PFSK-1 (cell line): ENCODE data around the gene ACTR10.

Experiments
- POLR2AphosphoS5 ChIP-seq: IDR thresholded peaks from 2 replicates; pipeline ENCODE4 v1.6.1; 2012; ENCODE audit warnings: low read depth, mild to moderate bottlenecking, control low read depth, low read length, moderate library complexity
- SIN3A ChIP-seq: IDR thresholded peaks from 2 replicates; pipeline ENCODE4 v1.6.1; 2012; ENCODE audit warnings: mild to moderate bottlenecking, low read length, moderate library complexity, borderline replicate concordance; ENCODE audit not compliant: insufficient read depth
- TF ChIP-seq, protein P1 (sequence below), 2 experiments: IDR thresholded peaks; 2 replicates each; pipeline versions ENCODE4 v1.6.1 to v1.8.0; 2011 to 2012; ENCODE audit warnings: low read depth in 2 of 2, low read length in 2 of 2, control low read depth in 1 of 2, inconsistent platforms in 1 of 2, mild to moderate bottlenecking in 1 of 2, moderate library complexity in 1 of 2; ENCODE audit not compliant: insufficient read depth in 1 of 2

DNA sequence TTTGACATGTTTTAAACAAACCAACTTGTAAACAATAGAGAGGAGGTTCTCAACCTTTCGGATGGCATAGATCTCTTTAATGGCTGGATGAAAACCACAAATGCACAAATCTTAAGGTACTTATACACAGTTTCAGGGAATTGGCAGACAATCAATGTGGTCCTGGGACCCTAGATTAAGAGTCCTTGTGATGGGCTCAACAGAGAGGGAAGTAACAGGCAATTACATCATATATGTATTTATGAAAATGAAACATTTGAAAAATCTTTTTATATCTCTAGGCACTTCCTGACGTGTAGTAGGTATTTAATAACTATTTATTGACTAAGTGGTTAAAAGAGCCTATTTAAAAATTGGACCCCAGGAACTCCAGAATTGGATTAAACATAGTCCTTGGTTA lies 897 bp downstream of the ACTR10 start:
- no peak for TF ChIP-seq POLR2AphosphoS5
- TF ChIP-seq, protein P1, sequence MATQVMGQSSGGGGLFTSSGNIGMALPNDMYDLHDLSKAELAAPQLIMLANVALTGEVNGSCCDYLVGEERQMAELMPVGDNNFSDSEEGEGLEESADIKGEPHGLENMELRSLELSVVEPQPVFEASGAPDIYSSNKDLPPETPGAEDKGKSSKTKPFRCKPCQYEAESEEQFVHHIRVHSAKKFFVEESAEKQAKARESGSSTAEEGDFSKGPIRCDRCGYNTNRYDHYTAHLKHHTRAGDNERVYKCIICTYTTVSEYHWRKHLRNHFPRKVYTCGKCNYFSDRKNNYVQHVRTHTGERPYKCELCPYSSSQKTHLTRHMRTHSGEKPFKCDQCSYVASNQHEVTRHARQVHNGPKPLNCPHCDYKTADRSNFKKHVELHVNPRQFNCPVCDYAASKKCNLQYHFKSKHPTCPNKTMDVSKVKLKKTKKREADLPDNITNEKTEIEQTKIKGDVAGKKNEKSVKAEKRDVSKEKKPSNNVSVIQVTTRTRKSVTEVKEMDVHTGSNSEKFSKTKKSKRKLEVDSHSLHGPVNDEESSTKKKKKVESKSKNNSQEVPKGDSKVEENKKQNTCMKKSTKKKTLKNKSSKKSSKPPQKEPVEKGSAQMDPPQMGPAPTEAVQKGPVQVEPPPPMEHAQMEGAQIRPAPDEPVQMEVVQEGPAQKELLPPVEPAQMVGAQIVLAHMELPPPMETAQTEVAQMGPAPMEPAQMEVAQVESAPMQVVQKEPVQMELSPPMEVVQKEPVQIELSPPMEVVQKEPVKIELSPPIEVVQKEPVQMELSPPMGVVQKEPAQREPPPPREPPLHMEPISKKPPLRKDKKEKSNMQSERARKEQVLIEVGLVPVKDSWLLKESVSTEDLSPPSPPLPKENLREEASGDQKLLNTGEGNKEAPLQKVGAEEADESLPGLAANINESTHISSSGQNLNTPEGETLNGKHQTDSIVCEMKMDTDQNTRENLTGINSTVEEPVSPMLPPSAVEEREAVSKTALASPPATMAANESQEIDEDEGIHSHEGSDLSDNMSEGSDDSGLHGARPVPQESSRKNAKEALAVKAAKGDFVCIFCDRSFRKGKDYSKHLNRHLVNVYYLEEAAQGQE (IDR thresholded peaks at IDR 0.05; ENCODE audit: insufficient read depth in 1 of 2, low read depth in 2 of 2, low read length in 2 of 2), result no peak
- no peak for TF ChIP-seq SIN3A
